IMR-90 (cell line): ENCODE measurements around the gene CMTM6. TPM values are rescaled to one million over a fixed set of nuclear protein-coding genes. Genes with fewer than 3 reads are reported as not detected.

ENCODE experiments used
- ATAC-seq: fragments of 200-7000 bp; cut with Tn5 transposase; 2 replicates; pipeline ENCODE4 v1.9.1; 2020; ENCODE audit warnings: low read depth, mild to moderate bottlenecking, moderate library complexity
- BruUV-seq: library from RNA; stranded (reverse); fragments of 400-500 nt; replicated peaks from 2 replicates; lab custom pipeline; 2021; lab: Mats Ljungman, UMichigan
- CTCF ChIA-PET: fragments of 300-600 bp; formaldehyde crosslinking; extraction: SDS; loops from one replicate; lab custom pipeline; 2021; ENCODE audit warnings: antibody characterized with exemption; lab: Yijun Ruan, JAX
- POLR2A ChIA-PET: fragments of 300-600 bp; sonication (Branson Sonifier 250); formaldehyde crosslinking; loops from one replicate; lab custom pipeline; 2022; ENCODE audit warnings: antibody characterized with exemption; ENCODE audit not compliant: unreplicated experiment; lab: Charles Lee
- DNase-seq: peaks from one replicate; pipeline ENCODE4 v3.0.0; 2013
- H2AFZ ChIP-seq: replicated peaks from 2 replicates; pipeline ENCODE3; 2013; ENCODE audit warnings: low read length, mild to moderate bottlenecking; ENCODE audit not compliant: poor library complexity
- H2AK5ac ChIP-seq: 2 replicates; pipeline ENCODE4 v1.6.1; 2013; ENCODE audit warnings: low read depth, low read length, inconsistent platforms
- H2AK9ac ChIP-seq: replicated peaks from 2 replicates; pipeline ENCODE3; 2013; ENCODE audit warnings: mild to moderate bottlenecking, low read depth, low read length, moderate library complexity; ENCODE audit not compliant: poor library complexity
- H2BK120ac ChIP-seq: 2 replicates; pipeline ENCODE4 v1.6.1; 2013; ENCODE audit warnings: low read depth, low read length, inconsistent platforms
- H2BK15ac ChIP-seq: 3 replicates; pipeline ENCODE4 v1.6.1; 2013; ENCODE audit warnings: low read depth, low read length, inconsistent platforms
- H2BK20ac ChIP-seq: 2 replicates; pipeline ENCODE4 v1.6.1; 2013; ENCODE audit warnings: low read depth, mild to moderate bottlenecking, inconsistent platforms, low read length, moderate library complexity
- H2BK5ac ChIP-seq: 2 replicates; pipeline ENCODE4 v1.6.1; 2013; ENCODE audit warnings: mild to moderate bottlenecking, low read depth, low read length, inconsistent platforms; ENCODE audit not compliant: poor library complexity, severe bottlenecking
- H3K14ac ChIP-seq: replicated peaks from 2 replicates; pipeline ENCODE4 v1.6.1; 2013; ENCODE audit warnings: low read depth, low read length, inconsistent platforms
- H3K18ac ChIP-seq: 2 replicates; pipeline ENCODE4 v1.6.1; 2013; ENCODE audit warnings: low read depth, low read length, control low read depth
- H3K23ac ChIP-seq: 2 replicates; pipeline ENCODE4 v1.6.1; 2013; ENCODE audit warnings: low read depth, low read length, inconsistent platforms
- H3K27ac ChIP-seq: 2 replicates; pipeline ENCODE4 v1.5.1; 2013; ENCODE audit warnings: mild to moderate bottlenecking, control low read depth, low read length; ENCODE audit not compliant: insufficient read depth
- H3K27me3 ChIP-seq: 2 replicates; pipeline ENCODE4 v1.6.1; 2013; ENCODE audit warnings: low read length; ENCODE audit not compliant: control insufficient read depth, insufficient read depth
- H3K36me3 ChIP-seq: 2 replicates; pipeline ENCODE4 v1.6.1; 2013; ENCODE audit warnings: low read length, mixed read lengths; ENCODE audit not compliant: control insufficient read depth, insufficient read depth
- H3K4ac ChIP-seq: 2 replicates; pipeline ENCODE4 v1.6.1; 2013; ENCODE audit warnings: low read depth, low read length, inconsistent platforms
- H3K4me1 ChIP-seq: 2 replicates; pipeline ENCODE4 v1.6.1; 2013; ENCODE audit warnings: low read length, mixed read lengths; ENCODE audit not compliant: control insufficient read depth, insufficient read depth
- H3K4me2 ChIP-seq: 2 replicates; pipeline ENCODE4 v1.6.1; 2013; ENCODE audit warnings: low read depth, mild to moderate bottlenecking, control low read depth, low read length, moderate library complexity
- H3K4me3 ChIP-seq: 2 replicates; pipeline ENCODE4 v1.5.1; 2013; ENCODE audit warnings: low read depth, mild to moderate bottlenecking, control low read depth, low read length, moderate library complexity; ENCODE audit not compliant: insufficient read depth
- H3K56ac ChIP-seq: 2 replicates; pipeline ENCODE4 v1.6.1; 2013; ENCODE audit warnings: low read length, inconsistent platforms; ENCODE audit not compliant: insufficient read depth; ENCODE audit errors: extremely low read depth
- H3K79me1 ChIP-seq, 2 experiments: 2 replicates each; pipeline ENCODE4 v1.6.1; 2013; ENCODE audit warnings: low read length in 2 of 2, inconsistent platforms in 1 of 2, low read depth in 1 of 2
- H3K9ac ChIP-seq: 2 replicates; pipeline ENCODE4 v1.6.1; 2013; ENCODE audit warnings: low read depth, low read length, control low read depth
- H3K9me1 ChIP-seq: 2 replicates; pipeline ENCODE4 v1.6.1; 2013; ENCODE audit warnings: low read length, inconsistent platforms; ENCODE audit not compliant: insufficient read depth
- H3K9me3 ChIP-seq: 2 replicates; pipeline ENCODE4 v1.6.1; 2013; ENCODE audit warnings: low read length; ENCODE audit not compliant: control insufficient read depth, insufficient read depth
- H4K20me1 ChIP-seq: 2 replicates; pipeline ENCODE4 v1.6.1; 2013; ENCODE audit warnings: low read length, inconsistent platforms; ENCODE audit not compliant: insufficient read depth
- H4K5ac ChIP-seq: 2 replicates; pipeline ENCODE4 v1.6.1; 2013; ENCODE audit warnings: mild to moderate bottlenecking, low read depth, low read length, control low read depth
- H4K8ac ChIP-seq, 2 experiments: 2 replicates each; pipeline ENCODE4 v1.6.1; 2013; ENCODE audit warnings: low read depth in 2 of 2, low read length in 2 of 2, control low read depth in 1 of 2, inconsistent platforms in 1 of 2
- H4K91ac ChIP-seq: 2 replicates; pipeline ENCODE4 v1.6.1; 2013; ENCODE audit warnings: low read depth, low read length, inconsistent platforms; ENCODE audit not compliant: insufficient read depth
- BHLHE40 ChIP-seq: fragments of 150-350 bp; IDR thresholded peaks from 2 replicates; pipeline ENCODE4 v1.6.1; 2016; ENCODE audit warnings: mild to moderate bottlenecking, low read depth, low read length
- CEBPB ChIP-seq: IDR thresholded peaks from 2 replicates; pipeline ENCODE4 v1.6.1; 2012; ENCODE audit warnings: low read depth, low read length, improper control_type of control experiment
- CHD1 ChIP-seq: IDR thresholded peaks from 2 replicates; pipeline ENCODE4 v1.6.1; 2012; ENCODE audit warnings: low read depth, low read length, improper control_type of control experiment
- CTCF ChIP-seq: conservative IDR thresholded peaks from 2 replicates; pipeline ENCODE4 v1.5.1; 2012; ENCODE audit warnings: mild to moderate bottlenecking, low read depth, low read length, improper control_type of control experiment
- ELK1 ChIP-seq: fragments of 150-350 bp; IDR thresholded peaks from 2 replicates; pipeline ENCODE4 v1.6.1; 2016; ENCODE audit warnings: low read depth, mild to moderate bottlenecking, low read length, moderate library complexity, borderline replicate concordance
- FOS ChIP-seq: fragments of 150-350 bp; IDR thresholded peaks from 2 replicates; pipeline ENCODE4 v1.6.1; 2016; ENCODE audit warnings: low read depth, low read length
- MAZ ChIP-seq: IDR thresholded peaks from 2 replicates; pipeline ENCODE4 v1.6.1; 2012; ENCODE audit warnings: low read depth, mild to moderate bottlenecking, low read length, improper control_type of control experiment, moderate library complexity, borderline replicate concordance
- NFE2L2 ChIP-seq: fragments of 150-350 bp; IDR thresholded peaks from 2 replicates; pipeline ENCODE4 v1.6.1; 2016; ENCODE audit warnings: low read depth, mild to moderate bottlenecking, low read length
- RAD21 ChIP-seq: IDR thresholded peaks from 2 replicates; pipeline ENCODE4 v1.6.1; 2012; ENCODE audit warnings: low read length, improper control_type of control experiment
- RFX5 ChIP-seq: IDR thresholded peaks from 2 replicates; pipeline ENCODE4 v1.8.0; 2012; ENCODE audit warnings: low read depth, mild to moderate bottlenecking, low read length, moderate library complexity
- dilution Hi-C: fragments of 300-500 bp; cut with HindIII; formaldehyde crosslinking; loops from one replicate; pipeline ENCODE4 v1.14.3; 2018; ENCODE audit warnings: low sequenced_read_pairs; ENCODE audit not compliant: unreplicated experiment
- in situ Hi-C: fragments of 300-500 bp; cut with MboI; formaldehyde crosslinking; loops from 3 replicates; pipeline ENCODE4 v1.14.3; 2019; ENCODE audit warnings: low sequenced_read_pairs, inconsistent platforms, mixed read lengths
- intact Hi-C: fragments of 100-400 bp; cut with micrococcal nuclease; formaldehyde crosslinking; loops from 2 replicates; pipeline ENCODE4 v1.10.0; 2022
- polyA plus RNA-seq, 3 experiments: library from polyadenylated mRNA; depleted of rRNA; stranded (reverse); fragments of >200 nt; gene quantifications; 2 replicates each; pipeline ENCODE4 v1.2.3, GENCODE V29; 2012; ENCODE audit warnings: low replicate concordance in 1 of 3
- total RNA-seq: library from RNA; depleted of rRNA; stranded (reverse); fragments of >200 nt; gene quantifications from 2 replicates; pipeline ENCODE4 v1.2.3, GENCODE V29; 2012

Gene CMTM6
- total and polyA plus RNA-seq, 2 of the 4 experiments (the other 2 are of a cell fraction): 29.4 to 36.6 TPM

GRCh38 chr3:32545305-32545704 is 42.7 kb upstream of the CMTM6 start:
- ChIA-PET POLR2A (no interaction called here), CTCF (interaction anchor here (0.5 kb wide), 1 partner anchor 80 kb away, joined by 3 read pairs; no protein-coding TSS in a partner anchor)
- ATAC-seq: no peak

More at GRCh38 chr3:32545305-32545704, 42.7 kb upstream of the CMTM6 start:
- H3K56ac ChIP-seq: no peak overlapping the region
- H3K36me3 ChIP-seq: 0 out of 2 replicates have a peak, but pooled peaks cover 2% of the 10 kb centered on the region
- no peak overlapping the region for H4K5ac ChIP-seq
- no peak overlapping the region for H2BK120ac ChIP-seq
- no peak overlapping the region for H4K91ac ChIP-seq
- H2BK5ac ChIP-seq: no peak overlapping the region
- H3K4me2 ChIP-seq: no peak overlapping the region
- H4K8ac ChIP-seq: no peak overlapping the region
- no peak overlapping the region for H2BK15ac ChIP-seq
- H3K9ac ChIP-seq: no peak overlapping the region
- no peaks in the 10 kb centered on the region for H3K27me3 ChIP-seq
- dilution Hi-C loops: no loop called here
- H3K27ac ChIP-seq: no peak overlapping the region
- no peak overlapping the region for H2AK5ac ChIP-seq
- H3K18ac ChIP-seq: no peak overlapping the region
- H3K9me1 ChIP-seq: peaks cover 12% of the 10 kb centered on the region; the same call in 1 of the 2 replicates
- intact Hi-C loops: no loop called here
- H2AFZ ChIP-seq: no peak overlapping the region
- no peak overlapping the region for H2AK9ac ChIP-seq
- peaks cover 17 to 33% of the 10 kb centered on the region in 2 experiments for H3K79me1 ChIP-seq
- no peak for TF ChIP-seq BHLHE40
- no peak for TF ChIP-seq ELK1
- no peak for TF ChIP-seq CHD1
- no peak for TF ChIP-seq FOS
- TF ChIP-seq RFX5: no peak
- no peak for TF ChIP-seq NFE2L2
- TF ChIP-seq CEBPB: no peak
- no peak for TF ChIP-seq RAD21
- no peak for TF ChIP-seq MAZ
- TF ChIP-seq CTCF: no peak
- H3K14ac ChIP-seq: no peak overlapping the region
- H3K4me1 ChIP-seq: no peaks in the 10 kb centered on the region
- no peak for DNase-seq
- peaks cover 6% of the 10 kb centered on the region for H4K20me1 ChIP-seq
- no TSS peak for BruUV-seq
- in situ Hi-C loops: no loop called here
- H3K23ac ChIP-seq: no peak overlapping the region
- H3K4me3 ChIP-seq: no peak overlapping the region
- no peak overlapping the region for H3K4ac ChIP-seq
- H2BK20ac ChIP-seq: no peak overlapping the region
- H3K9me3 ChIP-seq: no peaks in the 10 kb centered on the region
